Measurements from ENCODE around the gene FBXO28.
A peak's percentile ranks its signal among the peaks of the same experiment; 100 is the strongest.
"Not testable (repeated sequence)": the region's sequence is repeated elsewhere in the genome, so short reads cannot be mapped to it uniquely, and the experiment has no call there.

The FBXO28 gene, protein sequence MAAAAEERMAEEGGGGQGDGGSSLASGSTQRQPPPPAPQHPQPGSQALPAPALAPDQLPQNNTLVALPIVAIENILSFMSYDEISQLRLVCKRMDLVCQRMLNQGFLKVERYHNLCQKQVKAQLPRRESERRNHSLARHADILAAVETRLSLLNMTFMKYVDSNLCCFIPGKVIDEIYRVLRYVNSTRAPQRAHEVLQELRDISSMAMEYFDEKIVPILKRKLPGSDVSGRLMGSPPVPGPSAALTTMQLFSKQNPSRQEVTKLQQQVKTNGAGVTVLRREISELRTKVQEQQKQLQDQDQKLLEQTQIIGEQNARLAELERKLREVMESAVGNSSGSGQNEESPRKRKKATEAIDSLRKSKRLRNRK

GRCh38 chr1:224113918-224114786, at the start of gene FBXO28:
FBXO28 (plus strand) TSS chr1:224114111; CDS start chr1:224114130, 19 bp downstream.
- DNase-seq, result peak; percentile 95

- DNase-seq, result no peak
These were observed 49.8 kb upstream of the FBXO28 start for GRCh38 chr1:224064150-224064549.

DNA sequence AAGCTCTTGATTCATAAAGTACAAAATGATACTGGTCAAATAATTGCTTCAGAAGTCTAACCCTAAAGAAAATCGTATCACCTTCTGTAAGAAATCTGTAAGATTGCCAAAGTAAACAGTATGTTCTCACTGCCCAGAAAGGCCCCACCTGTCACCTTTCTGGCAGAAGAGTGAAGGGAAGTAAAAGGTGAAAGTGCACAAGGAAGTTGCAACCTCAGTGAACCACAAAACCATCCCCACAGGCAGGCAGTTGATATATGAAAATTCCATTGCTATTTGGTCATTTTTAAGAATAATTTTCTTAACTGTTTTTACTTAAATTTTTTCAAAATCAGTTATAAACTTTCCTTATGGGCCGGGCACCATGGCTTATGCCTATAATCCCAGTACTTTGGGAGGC, 48.5 kb upstream of the FBXO28 start:
- peak; percentile 1 for DNase-seq

GRCh38 chr1:224067207-224067606, 46.7 kb upstream of the FBXO28 start:
- no peak for DNase-seq

- DNase-seq, result no peak
These were observed 46.1 kb upstream of the FBXO28 start for GRCh38 chr1:224067621-224068457.

GRCh38 chr1:224068458-224069072, 45.3 kb upstream of the FBXO28 start:
- DNase-seq, result no peak

DNA sequence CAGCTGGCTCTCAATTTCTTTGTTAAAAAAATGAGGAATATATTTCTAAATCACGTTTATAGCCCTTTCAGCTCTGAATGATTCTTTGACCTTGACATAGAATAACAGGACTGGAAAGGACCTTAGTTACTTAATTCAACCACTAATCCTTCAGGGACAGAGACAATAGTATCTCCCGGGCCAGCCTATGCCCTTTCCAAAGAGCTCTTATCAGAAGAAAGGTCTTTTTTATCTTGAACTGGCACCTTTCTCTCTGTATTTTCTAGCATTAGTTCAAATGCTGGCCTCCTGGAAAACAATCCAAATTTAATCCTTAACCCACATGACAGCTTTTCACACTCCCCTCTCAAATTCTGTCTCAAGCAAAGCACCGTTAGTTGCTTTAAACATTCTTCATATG, 44.8 kb upstream of the FBXO28 start:
- DNase-seq, result no peak

- no peak for DNase-seq
These were observed 43.4 kb upstream of the FBXO28 start for GRCh38 chr1:224070521-224070920.

- DNase-seq, result no peak
These were observed 37.5 kb upstream of the FBXO28 start for GRCh38 chr1:224076407-224076806.

DNA sequence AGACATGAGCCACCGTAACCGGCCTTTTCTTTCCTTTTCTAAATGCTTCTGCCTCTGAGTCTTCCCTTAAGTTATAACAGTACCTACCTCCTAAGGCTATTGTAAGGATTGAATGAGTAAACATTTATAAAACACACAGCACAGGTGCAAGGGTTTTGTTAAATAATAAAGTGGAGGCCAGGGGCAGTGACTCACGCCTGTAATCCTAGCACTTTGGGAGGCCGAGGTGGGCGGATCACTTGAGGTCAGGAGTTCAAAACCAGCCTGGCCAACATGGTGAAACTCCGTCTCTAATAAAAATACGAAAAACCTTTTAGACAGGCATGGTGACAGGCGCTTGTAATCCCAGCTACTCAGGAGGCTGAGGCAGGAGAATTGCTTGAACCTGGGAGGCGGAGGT, 34.3 kb upstream of the FBXO28 start:
- not testable (repeated sequence) for DNase-seq

GRCh38 chr1:224080115-224080774, 33.7 kb upstream of the FBXO28 start:
- DNase-seq, result no peak

- no peak for DNase-seq
These were observed 32.3 kb upstream of the FBXO28 start for GRCh38 chr1:224081604-224082003.

DNA sequence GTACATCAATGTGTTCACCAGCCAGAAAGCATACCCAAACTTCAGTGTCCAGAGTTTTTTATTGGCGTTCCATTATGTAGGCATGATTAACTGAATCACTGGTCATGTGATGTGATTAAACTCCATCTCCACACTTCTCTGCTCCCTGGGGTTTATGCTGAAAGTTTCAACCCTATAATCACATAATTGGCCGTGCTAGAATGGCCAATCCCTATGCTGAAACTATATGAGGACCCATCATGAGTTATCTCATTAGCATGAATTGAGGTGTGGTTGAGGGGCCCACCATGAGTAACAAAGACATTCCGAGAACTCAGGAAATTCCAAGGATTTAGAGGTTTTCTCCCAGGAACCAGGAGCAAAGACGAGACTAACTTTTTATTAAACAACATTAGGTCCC, 31.8 kb upstream of the FBXO28 start:
- DNase-seq, result no peak

- DNase-seq, result no peak
These were observed 29.0 kb upstream of the FBXO28 start for GRCh38 chr1:224084867-224085266.

- no peak for DNase-seq
These were observed 28.3 kb upstream of the FBXO28 start for GRCh38 chr1:224085421-224086108.

- no peak for DNase-seq
These were observed 26.6 kb upstream of the FBXO28 start for GRCh38 chr1:224087286-224087794.

- DNase-seq, result no peak
These were observed 24.3 kb upstream of the FBXO28 start for GRCh38 chr1:224089583-224089982.

DNA sequence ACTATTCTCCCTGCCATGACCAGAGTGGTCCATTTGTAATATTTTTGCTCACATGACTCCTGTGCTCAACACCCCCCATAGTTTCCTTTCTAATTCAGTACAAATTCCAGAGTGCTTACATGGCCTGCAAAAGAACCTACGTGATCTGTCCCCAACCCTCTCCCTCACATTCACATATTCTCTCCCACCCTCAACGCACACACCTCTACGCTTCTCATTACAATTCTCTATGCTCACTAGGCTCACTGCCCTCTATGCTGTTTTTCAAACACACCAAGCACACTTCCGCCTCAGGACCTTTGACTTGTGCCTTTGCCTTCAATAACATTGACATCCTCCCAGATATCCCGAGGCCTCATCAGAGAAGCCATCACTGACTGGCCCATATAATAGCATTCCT, 23.8 kb upstream of the FBXO28 start:
- no peak for DNase-seq

GRCh38 chr1:224092111-224092510, 21.8 kb upstream of the FBXO28 start:
- no peak for DNase-seq

DNA sequence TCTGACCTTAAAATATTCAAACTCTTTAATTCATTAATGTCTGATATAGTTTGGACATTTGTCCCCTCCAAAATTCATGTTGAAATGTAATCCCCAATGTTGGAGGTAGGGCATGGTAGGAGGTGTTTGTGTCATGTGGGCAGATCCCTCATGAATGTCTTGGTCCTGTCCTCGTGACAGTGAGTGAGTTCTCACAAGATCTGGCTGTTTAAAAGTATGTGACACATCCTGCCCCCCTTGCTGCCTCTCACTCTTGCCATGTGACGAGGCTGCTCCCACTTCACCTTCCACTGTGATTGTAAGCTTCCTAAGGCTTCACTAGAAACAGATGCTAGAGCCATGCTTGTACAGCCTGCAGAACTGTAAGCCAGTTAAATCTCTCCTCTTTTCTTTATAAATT, 21.3 kb upstream of the FBXO28 start:
- no peak for DNase-seq

DNA sequence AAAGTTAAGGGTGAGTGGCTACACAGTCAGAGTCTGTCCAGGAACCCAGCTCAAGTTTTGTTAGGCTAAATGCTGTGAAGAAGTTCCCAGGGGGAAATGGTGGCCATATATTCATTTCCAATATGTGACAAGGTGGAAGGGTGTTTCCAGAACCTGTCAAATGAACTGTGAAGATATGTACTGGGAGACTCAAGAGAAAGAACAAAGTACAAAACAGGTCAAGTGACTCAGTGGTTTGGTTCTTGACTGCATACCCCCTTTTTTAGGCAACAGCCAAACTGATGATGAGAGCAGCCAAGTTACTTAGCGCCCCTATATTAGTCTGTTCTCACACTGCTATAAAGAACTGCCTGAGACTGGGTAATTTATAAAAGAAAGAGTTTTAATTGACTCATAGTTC, 18.6 kb upstream of the FBXO28 start:
- DNase-seq, result no peak

All from CD4-positive, alpha-beta T cell treated with Interleukin-17A for 1 hour (primary cell).